Measurements from ENCODE around the gene MED27. TPM values are rescaled to one million over a fixed set of nuclear protein-coding genes. Genes with fewer than 3 reads are reported as not detected.

MED27 gene
- total and polyA plus RNA-seq, 8 donors = 3.2 to 11.7 (median 5.8) TPM

GRCh38 chr9:132003319-132003704 is 76.4 kb downstream of the MED27 start:
- ATAC-seq (no peak), FAIRE-seq (no peak), DNase-seq (no peak)
- no peak for TF ChIP-seq CTCF (IDR thresholded peaks at IDR 0.05)
- Histone ChIP-seq H3K27me3 (no peaks in the 10 kb centered on the region), H3K36me3 (no peaks in the 10 kb centered on the region), H3K4me1 (no peaks in the 10 kb centered on the region), H3K4me3 (no peak overlapping the region), H3K9me3 (no peaks in the 10 kb centered on the region), H3K27ac (no peak overlapping the region)
- intact Hi-C loops (cut with DNase I) = no loop called here
- WGBS, 2 donors = 95 to 97% methylated on average over 5 of the region's 5 CpGs

GRCh38 chr9:132002643-132003318 is 76.9 kb downstream of the MED27 start:
- ATAC-seq = no peak
- 87 to 90% methylated on average over 7 of the region's 7 CpGs for WGBS, 2 donors
- FAIRE-seq = no peak

GRCh38 chr9:132001567-132001966 is 78.1 kb downstream of the MED27 start:
- ATAC-seq = no peak
- intact Hi-C loops (cut with DNase I) = no loop called here
- H3K27ac ChIP-seq = no peak overlapping the region
- no peak for TF ChIP-seq CTCF (IDR thresholded peaks at IDR 0.05)
- no peak for FAIRE-seq
- no peak overlapping the region for H3K4me3 ChIP-seq
- DNase-seq = no peak
- no peaks in the 10 kb centered on the region for H3K9me3 ChIP-seq
- H3K27me3 ChIP-seq = no peaks in the 10 kb centered on the region
- 94 to 97% methylated on average over 4 of the region's 4 CpGs for WGBS, 2 donors
- peaks cover 7 to 15% (median 9%) of the 10 kb centered on the region in 3 donors for H3K4me1 ChIP-seq
- H3K36me3 ChIP-seq = no peaks in the 10 kb centered on the region

More at GRCh38 chr9:132002643-132003318, 76.9 kb downstream of the MED27 start:
- H3K4me3 ChIP-seq = no peak overlapping the region
- no peaks in the 10 kb centered on the region for H3K27me3 ChIP-seq
- H3K4me1 ChIP-seq = peaks cover 0 to 3% (median 0%) of the 10 kb centered on the region in 3 donors
- H3K27ac ChIP-seq = no peak overlapping the region
- intact Hi-C loops (cut with DNase I) = no loop called here
- H3K9me3 ChIP-seq = no peaks in the 10 kb centered on the region
- no peak for DNase-seq
- TF ChIP-seq CTCF (IDR thresholded peaks at IDR 0.05) = no peak
- no peaks in the 10 kb centered on the region for H3K36me3 ChIP-seq

- TF ChIP-seq CTCF (IDR thresholded peaks at IDR 0.05) = no peak
- ATAC-seq (no peak), DNase-seq (no peak), FAIRE-seq (no peak)
- Histone ChIP-seq H3K9me3 (no peaks in the 10 kb centered on the region), H3K4me3 (no peak overlapping the region), H3K36me3 (no peaks in the 10 kb centered on the region), H3K27me3 (no peaks in the 10 kb centered on the region), H3K27ac (no peak overlapping the region), H3K4me1 (peaks cover 7 to 16% (median 9%) of the 10 kb centered on the region in 3 donors)
- 97 to 98% methylated on average over 3 of the region's 3 CpGs for WGBS, 2 donors
- intact Hi-C loops (cut with DNase I) = no loop called here
These were observed 79.0 kb downstream of the MED27 start for GRCh38 chr9:132000659-132001058.

Data from pancreas (tissue), 10 donors.